Measurements from ENCODE around the gene SLC35G4. TPM values are rescaled to one million over a fixed set of nuclear protein-coding genes. Genes with fewer than 3 reads are reported as not detected.

Gene SLC35G4
- total and polyA plus RNA-seq, 2 donors (not counting 1 experiment from before 2014, with no cell fraction given) = not detected

- H2AFZ ChIP-seq (ENCODE audit: insufficient read depth, low read depth, low read length, poor library complexity, severe bottlenecking) = no peak overlapping the region
- Mint-ChIP-seq H3K27ac (no peak overlapping the region), H3K27me3 (peaks cover 27% of the 10 kb centered on the region), H3K4me1 (peaks cover 2% of the 10 kb centered on the region), H3K9me3 (ENCODE audit: insufficient read depth) (no peaks in the 10 kb centered on the region), H3K4me3 (no peak overlapping the region)
- no peak overlapping the region for H3K4me2 ChIP-seq (replicated peaks; ENCODE audit: low read depth, low read length, poor library complexity, severe bottlenecking)
- H3K36me3 ChIP-seq (replicated peaks in 1 of 2; ENCODE audit: control extremely low read depth in 1 of 2, control insufficient read depth in 1 of 2, extremely low read depth in 1 of 2, insufficient read depth in 2 of 2, low read length in 1 of 2) = no peaks in the 10 kb centered on the region
- no peak overlapping the region for H3K27ac ChIP-seq (ENCODE audit: low read length in 2 of 2)
- WGBS (ENCODE audit: insufficient coverage) = 96% methylated on average over 7 of the region's 14 CpGs
- no peak for TF ChIP-seq EZH2 (IDR thresholded peaks at IDR 0.05; ENCODE audit: borderline replicate concordance, insufficient read depth, low read depth, low read length, poor library complexity, severe bottlenecking)
- no peak for TF ChIP-seq CTCF (IDR thresholded peaks at IDR 0.05)
- intact Hi-C loops (cut with micrococcal nuclease) = no loop called here
- POLR2A ChIA-PET = no interaction called here
- no peaks in the 10 kb centered on the region for H3K79me2 ChIP-seq (ENCODE audit: control insufficient read depth, insufficient read depth, low read length)
- CTCF ChIA-PET = no interaction called here
- DNase-seq (no peak), ATAC-seq (ENCODE audit: low read depth) (no peak)
- no peak overlapping the region for H3K9ac ChIP-seq (ENCODE audit: low read length)
- H4K20me1 ChIP-seq (ENCODE audit: control insufficient read depth, insufficient read depth, low read length, poor library complexity, severe bottlenecking) = no peaks in the 10 kb centered on the region
- H3K9me3 ChIP-seq (ENCODE audit: control extremely low read depth in 1 of 3, control insufficient read depth in 2 of 3, insufficient read depth in 1 of 3, low read length in 2 of 3) = no peaks in the 10 kb centered on the region
- no peak overlapping the region for H3K4me3 ChIP-seq (ENCODE audit: control extremely low read depth in 1 of 5, extremely low read depth in 1 of 5, insufficient read depth in 1 of 5, low read depth in 2 of 5, low read length in 4 of 5)
- peaks cover 0 to 7% (median 0%) of the 10 kb centered on the region in 4 experiments for H3K27me3 ChIP-seq (replicated peaks in 1 of 4; ENCODE audit: control extremely low read depth in 1 of 4, control insufficient read depth in 3 of 4, insufficient read depth in 4 of 4, low read length in 3 of 4)
- H3K4me1 ChIP-seq (ENCODE audit: control insufficient read depth in 2 of 2, insufficient read depth in 2 of 2, low read length in 2 of 2) = peaks cover 0 to under 1% of the 10 kb centered on the region in 2 donors
These were observed 38.5 kb upstream of the SLC35G4 start for GRCh38 chr18:11570769-11571412.

- WGBS (ENCODE audit: insufficient coverage) = 80% methylated on average over 6 of the region's 9 CpGs
- Mint-ChIP-seq H3K4me1 (no peaks in the 10 kb centered on the region), H3K4me3 (no peak overlapping the region), H3K27ac (no peak overlapping the region), H3K27me3 (peaks cover 25% of the 10 kb centered on the region), H3K9me3 (ENCODE audit: insufficient read depth) (no peaks in the 10 kb centered on the region)
- DNase-seq (no peak), ATAC-seq (ENCODE audit: low read depth) (no peak)
- ChIA-PET CTCF (no interaction called here), POLR2A (no interaction called here)
- Histone ChIP-seq H4K20me1 (ENCODE audit: control insufficient read depth, insufficient read depth, low read length, poor library complexity, severe bottlenecking) (no peaks in the 10 kb centered on the region), H3K79me2 (ENCODE audit: control insufficient read depth, insufficient read depth, low read length) (no peaks in the 10 kb centered on the region), H2AFZ (ENCODE audit: insufficient read depth, low read depth, low read length, poor library complexity, severe bottlenecking) (no peak overlapping the region), H3K4me3 (ENCODE audit: control extremely low read depth in 1 of 5, extremely low read depth in 1 of 5, insufficient read depth in 1 of 5, low read depth in 2 of 5, low read length in 4 of 5) (no peak overlapping the region), H3K36me3 (replicated peaks in 1 of 2; ENCODE audit: control extremely low read depth in 1 of 2, control insufficient read depth in 1 of 2, extremely low read depth in 1 of 2, insufficient read depth in 2 of 2, low read length in 1 of 2) (no peaks in the 10 kb centered on the region), H3K27me3 (replicated peaks in 1 of 4; ENCODE audit: control extremely low read depth in 1 of 4, control insufficient read depth in 3 of 4, insufficient read depth in 4 of 4, low read length in 3 of 4) (peaks cover 0 to 7% (median 0%) of the 10 kb centered on the region in 4 experiments), H3K27ac (ENCODE audit: low read length in 2 of 2) (no peak overlapping the region), H3K4me1 (ENCODE audit: control insufficient read depth in 2 of 2, insufficient read depth in 2 of 2, low read length in 2 of 2) (no peaks in the 10 kb centered on the region), H3K9ac (ENCODE audit: low read length) (no peak overlapping the region), H3K9me3 (ENCODE audit: control extremely low read depth in 1 of 3, control insufficient read depth in 2 of 3, insufficient read depth in 1 of 3, low read length in 2 of 3) (no peaks in the 10 kb centered on the region), H3K4me2 (replicated peaks; ENCODE audit: low read depth, low read length, poor library complexity, severe bottlenecking) (no peak overlapping the region)
- TF ChIP-seq CTCF (IDR thresholded peaks at IDR 0.05) (no peak), EZH2 (IDR thresholded peaks at IDR 0.05; ENCODE audit: borderline replicate concordance, insufficient read depth, low read depth, low read length, poor library complexity, severe bottlenecking) (no peak)
- intact Hi-C loops (cut with micrococcal nuclease) = no loop called here
These were observed 37.2 kb upstream of the SLC35G4 start for GRCh38 chr18:11572201-11572600.

Measured in B cell (primary cell).